ENCODE data around the gene RBM15B. TPM values are rescaled to one million over a fixed set of nuclear protein-coding genes. Genes with fewer than 3 reads are reported as not detected.

RBM15B gene
- total RNA-seq (10 to 100 TPM; 18.9 to 31.8 TPM), polyA plus RNA-seq (10 to 100 TPM in 1 of 2 donors, 1 to 10 TPM in 1; 8.4 to 16.5 TPM)
- long read RNA-seq, donor 1, full-length matches to known transcripts = 136 of 136 reads
- long read RNA-seq, donor 1, partial matches to known transcripts = 0 of 136 reads
- long read RNA-seq, donor 1, other reads (novel, unspliced or antisense) = 0 of 136 reads
- long read RNA-seq, donor 2, full-length matches to known transcripts = 59 of 59 reads
- long read RNA-seq, donor 2, partial matches to known transcripts = 0 of 59 reads
- long read RNA-seq, donor 2, other reads (novel, unspliced or antisense) = 0 of 59 reads
- long read RNA-seq, donor 3, full-length matches to known transcripts = 63 of 63 reads
- long read RNA-seq, donor 3, partial matches to known transcripts = 0 of 63 reads
- long read RNA-seq, donor 3, other reads (novel, unspliced or antisense) = 0 of 63 reads
- long read RNA-seq, donor 4, full-length matches to known transcripts = 95 of 95 reads
- long read RNA-seq, donor 4, partial matches to known transcripts = 0 of 95 reads
- long read RNA-seq, donor 4, other reads (novel, unspliced or antisense) = 0 of 95 reads
- long read RNA-seq, donor 5, full-length matches to known transcripts = 154 of 154 reads
- long read RNA-seq, donor 5, partial matches to known transcripts = 0 of 154 reads
- long read RNA-seq, donor 5, other reads (novel, unspliced or antisense) = 0 of 154 reads

DNA sequence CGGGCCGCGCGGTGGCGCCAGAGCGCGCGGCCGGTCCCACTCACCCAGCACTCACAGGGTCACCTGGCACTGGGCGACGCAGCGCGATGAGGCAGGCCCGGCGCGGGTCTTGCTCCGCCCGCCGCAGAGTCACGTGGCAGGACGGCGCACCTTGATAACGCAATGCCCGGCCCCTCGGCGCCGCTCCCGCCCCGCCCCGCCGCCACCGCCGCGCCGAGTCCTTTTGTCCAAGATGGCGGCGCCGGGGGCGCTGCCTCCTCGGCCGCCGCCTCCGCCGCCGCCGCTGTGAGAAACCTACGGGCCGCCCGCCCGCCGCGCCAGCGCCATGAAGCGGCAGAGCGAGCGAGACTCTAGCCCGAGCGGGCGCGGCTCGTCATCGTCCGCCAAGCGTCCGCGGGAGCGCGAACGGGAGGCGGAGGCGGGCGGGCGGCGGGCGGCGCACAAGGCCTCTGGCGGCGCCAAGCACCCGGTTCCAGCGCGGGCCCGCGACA is at the start of gene RBM15B:
RBM15B (plus strand) TSS at position 211 of the 491 bp plus-strand sequence; CDS start at position 326, 115 bp downstream.
- DNase-seq = peak; percentile 96 to 98 (median 98)
- 0% methylated on average over 11 to 83 of the region's 83 CpGs for WGBS, 2 donors
- no peaks in the 10 kb centered on the region for H3K9me3 ChIP-seq (ENCODE audit: control insufficient read depth in 4 of 4, insufficient read depth in 3 of 4, low read length in 3 of 4)
- H3K4me3 ChIP-seq = peak within 1 kb of the TSS; percentile 81
- peak; percentile 92 for ATAC-seq (ENCODE audit: insufficient read depth, low FRiP score)
- TF ChIP-seq CTCF (IDR thresholded peaks at IDR 0.05; ENCODE audit: control extremely low read depth, extremely low read depth) = peak; percentile 92
- H3K27ac ChIP-seq (ENCODE audit: low read depth in 1 of 2, low read length in 1 of 2) = peak within 1 kb of the TSS; percentile 95 to 96
- H3K4me1 ChIP-seq (ENCODE audit: control insufficient read depth in 5 of 5, insufficient read depth in 5 of 5, low read length in 5 of 5) = peaks cover 0 to 48% (median 16%) of the 10 kb centered on the region in 5 donors
- no peaks in the 10 kb centered on the region for H3K27me3 ChIP-seq (ENCODE audit: control insufficient read depth in 3 of 3, insufficient read depth in 3 of 3, low read length in 2 of 3)
- peak within 1 kb of the TSS; percentile 8 to 51 for H3K9ac ChIP-seq (ENCODE audit: insufficient read depth in 1 of 2, low read length in 2 of 2)
- peaks cover 5 to 49% (median 44%) of the 10 kb centered on the region in 4 donors for H3K36me3 ChIP-seq (ENCODE audit: control insufficient read depth in 4 of 4, insufficient read depth in 4 of 4, low read length in 4 of 4)

- H3K36me3 ChIP-seq (ENCODE audit: control insufficient read depth in 4 of 4, insufficient read depth in 4 of 4, low read length in 4 of 4) = no peaks in the 10 kb centered on the region
- H3K4me1 ChIP-seq (ENCODE audit: control insufficient read depth in 5 of 5, insufficient read depth in 5 of 5, low read length in 5 of 5) = no peaks in the 10 kb centered on the region
- 71 to 91% methylated on average over 7 of the region's 7 CpGs for WGBS, 2 donors
- H3K4me3 ChIP-seq = no peak overlapping the region
- H3K9me3 ChIP-seq (ENCODE audit: control insufficient read depth in 4 of 4, insufficient read depth in 3 of 4, low read length in 3 of 4) = no peaks in the 10 kb centered on the region
- H3K27me3 ChIP-seq (ENCODE audit: control insufficient read depth in 3 of 3, insufficient read depth in 3 of 3, low read length in 2 of 3) = no peaks in the 10 kb centered on the region
- DNase-seq = no peak
- no peak for TF ChIP-seq CTCF (IDR thresholded peaks at IDR 0.05; ENCODE audit: control extremely low read depth, extremely low read depth)
- H3K9ac ChIP-seq (ENCODE audit: insufficient read depth in 1 of 2, low read length in 2 of 2) = no peak overlapping the region
- H3K27ac ChIP-seq (ENCODE audit: low read depth in 1 of 2, low read length in 1 of 2) = no peak overlapping the region
- no peak for ATAC-seq (ENCODE audit: insufficient read depth, low FRiP score)
Observed at GRCh38 chr3:51343918-51344687, 47.0 kb upstream of the RBM15B start.

GRCh38 chr3:51350751-51351150 is 40.3 kb upstream of the RBM15B start:
- no peak for ATAC-seq (ENCODE audit: insufficient read depth, low FRiP score)
- TF ChIP-seq CTCF (IDR thresholded peaks at IDR 0.05; ENCODE audit: control extremely low read depth, extremely low read depth) = no peak
- Histone ChIP-seq H3K4me1 (ENCODE audit: control insufficient read depth in 5 of 5, insufficient read depth in 5 of 5, low read length in 5 of 5) (peaks cover 0 to 3% (median 0%) of the 10 kb centered on the region in 5 donors), H3K9ac (ENCODE audit: insufficient read depth in 1 of 2, low read length in 2 of 2) (no peak overlapping the region), H3K9me3 (ENCODE audit: control insufficient read depth in 4 of 4, insufficient read depth in 3 of 4, low read length in 3 of 4) (no peaks in the 10 kb centered on the region), H3K27me3 (ENCODE audit: control insufficient read depth in 3 of 3, insufficient read depth in 3 of 3, low read length in 2 of 3) (no peaks in the 10 kb centered on the region), H3K36me3 (ENCODE audit: control insufficient read depth in 4 of 4, insufficient read depth in 4 of 4, low read length in 4 of 4) (no peaks in the 10 kb centered on the region), H3K27ac (ENCODE audit: low read depth in 1 of 2, low read length in 1 of 2) (no peak overlapping the region), H3K4me3 (no peak overlapping the region)
- 98 to 100% methylated on average over 1 of the region's 1 CpG for WGBS, 2 donors
- no peak for DNase-seq
